ENCODE measurements around the gene CHCHD6. TPM values are rescaled to one million over a fixed set of nuclear protein-coding genes. Genes with fewer than 3 reads are reported as not detected.

Gene CHCHD6
- total RNA-seq, 4 donors from 2014 or later: 30.3 to 46.5 (median 33.6) TPM

- 92 to 96% methylated on average over 6 of the region's 6 CpGs for WGBS, 2 donors
- H3K27me3 ChIP-seq: no peaks in the 10 kb centered on the region
- no peak overlapping the region for H3K27ac ChIP-seq
- no peak for TF ChIP-seq POLR2A (IDR thresholded peaks at IDR 0.05)
- no peak for TF ChIP-seq CTCF (IDR thresholded peaks at IDR 0.05)
- TF ChIP-seq EP300 (IDR thresholded peaks at IDR 0.05): no peak
- no peak for DNase-seq (ENCODE audit: low spot score in 2 of 2)
- peaks cover 0 to 4% (median 0%) of the 10 kb centered on the region in 3 donors for H3K36me3 ChIP-seq
- H3K9me3 ChIP-seq: no peaks in the 10 kb centered on the region
- no peak overlapping the region for H3K4me3 ChIP-seq
- H3K4me1 ChIP-seq: peaks cover 0 to 30% (median 14%) of the 10 kb centered on the region in 4 donors
These were observed 192.9 kb downstream of the CHCHD6 start for GRCh38 chr3:126896968-126897367.

- no peak overlapping the region for H3K27ac ChIP-seq
- H3K9me3 ChIP-seq: no peaks in the 10 kb centered on the region
- peaks cover 0 to 30% (median 14%) of the 10 kb centered on the region in 4 donors for H3K4me1 ChIP-seq
- no peaks in the 10 kb centered on the region for H3K36me3 ChIP-seq
- WGBS, 2 donors: 85 to 89% methylated on average over 5 to 6 of the region's 7 CpGs
- DNase-seq (ENCODE audit: low spot score in 2 of 2): no peak
- H3K4me3 ChIP-seq: no peak overlapping the region
- no peaks in the 10 kb centered on the region for H3K27me3 ChIP-seq
- no peak for TF ChIP-seq CTCF (IDR thresholded peaks at IDR 0.05)
- no peak for TF ChIP-seq EP300 (IDR thresholded peaks at IDR 0.05)
- TF ChIP-seq POLR2A (IDR thresholded peaks at IDR 0.05): no peak
These were observed 193.9 kb downstream of the CHCHD6 start for GRCh38 chr3:126897943-126898342.

- 94 to 97% methylated on average over 10 of the region's 10 CpGs for WGBS, 2 donors
- Histone ChIP-seq H3K36me3 (no peaks in the 10 kb centered on the region), H3K27ac (no peak overlapping the region), H3K27me3 (no peaks in the 10 kb centered on the region), H3K9me3 (no peaks in the 10 kb centered on the region), H3K4me3 (no peak overlapping the region), H3K4me1 (peaks cover 0 to 9% (median 6%) of the 10 kb centered on the region in 4 donors)
- no peak for TF ChIP-seq EP300 (IDR thresholded peaks at IDR 0.05)
- no peak for TF ChIP-seq CTCF (IDR thresholded peaks at IDR 0.05)
- no peak for TF ChIP-seq POLR2A (IDR thresholded peaks at IDR 0.05)
- no peak for DNase-seq (ENCODE audit: low spot score in 2 of 2)
These were observed 197.0 kb downstream of the CHCHD6 start for GRCh38 chr3:126900859-126901540.

GRCh38 chr3:126901631-126902030 is 197.6 kb downstream of the CHCHD6 start:
- no peaks in the 10 kb centered on the region for H3K36me3 ChIP-seq
- no peak overlapping the region for H3K27ac ChIP-seq
- no peak overlapping the region for H3K4me3 ChIP-seq
- peaks cover 0 to 3% (median under 1%) of the 10 kb centered on the region in 4 donors for H3K4me1 ChIP-seq
- no peak for DNase-seq (ENCODE audit: low spot score in 2 of 2)
- no peaks in the 10 kb centered on the region for H3K27me3 ChIP-seq
- TF ChIP-seq EP300 (IDR thresholded peaks at IDR 0.05) (no peak), POLR2A (IDR thresholded peaks at IDR 0.05) (no peak), CTCF (IDR thresholded peaks at IDR 0.05) (no peak)
- no peaks in the 10 kb centered on the region for H3K9me3 ChIP-seq
- WGBS, 2 donors: 93 to 96% methylated on average over 8 of the region's 8 CpGs

- no peaks in the 10 kb centered on the region for H3K9me3 ChIP-seq
- no peak for TF ChIP-seq EP300 (IDR thresholded peaks at IDR 0.05)
- no peak for TF ChIP-seq CTCF (IDR thresholded peaks at IDR 0.05)
- no peak for TF ChIP-seq POLR2A (IDR thresholded peaks at IDR 0.05)
- H3K4me1 ChIP-seq: no peaks in the 10 kb centered on the region
- no peaks in the 10 kb centered on the region for H3K27me3 ChIP-seq
- no peak overlapping the region for H3K4me3 ChIP-seq
- H3K27ac ChIP-seq: no peak overlapping the region
- no peaks in the 10 kb centered on the region for H3K36me3 ChIP-seq
- WGBS, 2 donors: 61% methylated on average over 3 of the region's 3 CpGs
- DNase-seq (ENCODE audit: low spot score in 2 of 2): no peak
These were observed 199.5 kb downstream of the CHCHD6 start for GRCh38 chr3:126903521-126903920.
